ENCODE measurements around the gene PTPRD. TPM values are rescaled to one million over a fixed set of nuclear protein-coding genes. Genes with fewer than 3 reads are reported as not detected.

PTPRD gene
- total RNA-seq, 1 experiment from 2014 or later: not detected

- intact Hi-C loops (cut with micrococcal nuclease; ENCODE audit: unreplicated experiment): no loop called here
- CTCF ChIA-PET: no interaction called here
- POLR2A ChIA-PET (ENCODE audit: low non-redundant PET): no interaction called here
Measured at GRCh38 chr9:8809741-8810140, 1803.1 kb downstream of the PTPRD start.

GRCh38 chr9:8806150-8806549, 1806.7 kb downstream of the PTPRD start:
- Histone ChIP-seq H3K4me3 (ENCODE audit: low read depth, low read length, poor library complexity, severe bottlenecking) (no peak overlapping the region), H3K36me3 (ENCODE audit: insufficient read depth, low read length, poor library complexity, severe bottlenecking) (no peaks in the 10 kb centered on the region), H3K4me1 (ENCODE audit: insufficient read depth, low read length, poor library complexity, severe bottlenecking) (no peaks in the 10 kb centered on the region), H3K9me3 (ENCODE audit: low read depth, low read length, poor library complexity, severe bottlenecking) (no peaks in the 10 kb centered on the region), H3K27me3 (replicated peaks; ENCODE audit: insufficient read depth, low read depth, low read length, poor library complexity) (peaks cover 17% of the 10 kb centered on the region), H3K27ac (ENCODE audit: low read depth, low read length, poor library complexity, severe bottlenecking) (no peak overlapping the region)
- no peak for DNase-seq (ENCODE audit: low spot score)
- POLR2A ChIA-PET (ENCODE audit: low non-redundant PET): no interaction called here
- no TSS peak for BruUV-seq (replicated peaks)
- intact Hi-C loops (cut with micrococcal nuclease; ENCODE audit: unreplicated experiment): no loop called here
- no peak for TF ChIP-seq CTCF (conservative IDR thresholded peaks at IDR 0.05; ENCODE audit: low read depth, low read length)
- TF ChIP-seq EZH2 (IDR thresholded peaks at IDR 0.05; ENCODE audit: borderline replicate concordance, low read depth, low read length, poor library complexity, severe bottlenecking): no peak
- CTCF ChIA-PET: no interaction called here

More at GRCh38 chr9:8809741-8810140, 1803.1 kb downstream of the PTPRD start:
- TF ChIP-seq EZH2 (IDR thresholded peaks at IDR 0.05; ENCODE audit: borderline replicate concordance, low read depth, low read length, poor library complexity, severe bottlenecking): no peak
- no peak for TF ChIP-seq CTCF (conservative IDR thresholded peaks at IDR 0.05; ENCODE audit: low read depth, low read length)
- no peaks in the 10 kb centered on the region for H3K36me3 ChIP-seq (ENCODE audit: insufficient read depth, low read length, poor library complexity, severe bottlenecking)
- peaks cover 22% of the 10 kb centered on the region for H3K27me3 ChIP-seq (replicated peaks; ENCODE audit: insufficient read depth, low read depth, low read length, poor library complexity)
- no peaks in the 10 kb centered on the region for H3K4me1 ChIP-seq (ENCODE audit: insufficient read depth, low read length, poor library complexity, severe bottlenecking)
- H3K4me3 ChIP-seq (ENCODE audit: low read depth, low read length, poor library complexity, severe bottlenecking): no peak overlapping the region
- no peak overlapping the region for H3K27ac ChIP-seq (ENCODE audit: low read depth, low read length, poor library complexity, severe bottlenecking)
- no peaks in the 10 kb centered on the region for H3K9me3 ChIP-seq (ENCODE audit: low read depth, low read length, poor library complexity, severe bottlenecking)
- BruUV-seq (replicated peaks): no TSS peak
- DNase-seq (ENCODE audit: low spot score): no peak

GRCh38 chr9:8804613-8805012, 1808.2 kb downstream of the PTPRD start:
- Histone ChIP-seq H3K4me1 (ENCODE audit: insufficient read depth, low read length, poor library complexity, severe bottlenecking) (no peaks in the 10 kb centered on the region), H3K36me3 (ENCODE audit: insufficient read depth, low read length, poor library complexity, severe bottlenecking) (no peaks in the 10 kb centered on the region), H3K9me3 (ENCODE audit: low read depth, low read length, poor library complexity, severe bottlenecking) (no peaks in the 10 kb centered on the region), H3K4me3 (ENCODE audit: low read depth, low read length, poor library complexity, severe bottlenecking) (no peak overlapping the region), H3K27me3 (replicated peaks; ENCODE audit: insufficient read depth, low read depth, low read length, poor library complexity) (peaks cover 16% of the 10 kb centered on the region), H3K27ac (ENCODE audit: low read depth, low read length, poor library complexity, severe bottlenecking) (no peak overlapping the region)
- ChIA-PET POLR2A (ENCODE audit: low non-redundant PET) (no interaction called here), CTCF (no interaction called here)
- no TSS peak for BruUV-seq (replicated peaks)
- TF ChIP-seq EZH2 (IDR thresholded peaks at IDR 0.05; ENCODE audit: borderline replicate concordance, low read depth, low read length, poor library complexity, severe bottlenecking): no peak
- intact Hi-C loops (cut with micrococcal nuclease; ENCODE audit: unreplicated experiment): no loop called here
- DNase-seq (ENCODE audit: low spot score): no peak

GRCh38 chr9:8802242-8802641, 1810.6 kb downstream of the PTPRD start:
- H3K4me3 ChIP-seq (ENCODE audit: low read depth, low read length, poor library complexity, severe bottlenecking): no peak overlapping the region
- no peak for TF ChIP-seq CTCF (conservative IDR thresholded peaks at IDR 0.05; ENCODE audit: low read depth, low read length)
- no peak for TF ChIP-seq EZH2 (IDR thresholded peaks at IDR 0.05; ENCODE audit: borderline replicate concordance, low read depth, low read length, poor library complexity, severe bottlenecking)
- no peak overlapping the region for H3K27ac ChIP-seq (ENCODE audit: low read depth, low read length, poor library complexity, severe bottlenecking)
- no TSS peak for BruUV-seq (replicated peaks)
- ChIA-PET CTCF (no interaction called here), POLR2A (ENCODE audit: low non-redundant PET) (no interaction called here)
- no peaks in the 10 kb centered on the region for H3K36me3 ChIP-seq (ENCODE audit: insufficient read depth, low read length, poor library complexity, severe bottlenecking)
- no peak for DNase-seq (ENCODE audit: low spot score)
- intact Hi-C loops (cut with micrococcal nuclease; ENCODE audit: unreplicated experiment): no loop called here
- H3K27me3 ChIP-seq (replicated peaks; ENCODE audit: insufficient read depth, low read depth, low read length, poor library complexity): peaks cover 21% of the 10 kb centered on the region
- H3K4me1 ChIP-seq (ENCODE audit: insufficient read depth, low read length, poor library complexity, severe bottlenecking): no peaks in the 10 kb centered on the region
- no peaks in the 10 kb centered on the region for H3K9me3 ChIP-seq (ENCODE audit: low read depth, low read length, poor library complexity, severe bottlenecking)
